Skin of body (tissue), 2 donors: ENCODE data around the gene APOC3. TPM values are rescaled to one million over a fixed set of nuclear protein-coding genes. Genes with fewer than 3 reads are reported as not detected.
A peak's percentile ranks its signal among the peaks of the same experiment; 100 is the strongest.
"Not testable (repeated sequence)": the region's sequence is repeated elsewhere in the genome, so short reads cannot be mapped to it uniquely, and the experiment has no call there.

Experiments used
- DNase-seq: peaks from one replicate; lab custom pipeline; 2025; lab: John Stamatoyannopoulos, UW
- total RNA-seq: library from RNA; depleted of rRNA; stranded (reverse); fragments of >200 nt; gene quantifications from one replicate; pipeline ENCODE4 v1.2.3, GENCODE V29; 2014

The APOC3 gene
- total RNA-seq, result not detected

DNA sequence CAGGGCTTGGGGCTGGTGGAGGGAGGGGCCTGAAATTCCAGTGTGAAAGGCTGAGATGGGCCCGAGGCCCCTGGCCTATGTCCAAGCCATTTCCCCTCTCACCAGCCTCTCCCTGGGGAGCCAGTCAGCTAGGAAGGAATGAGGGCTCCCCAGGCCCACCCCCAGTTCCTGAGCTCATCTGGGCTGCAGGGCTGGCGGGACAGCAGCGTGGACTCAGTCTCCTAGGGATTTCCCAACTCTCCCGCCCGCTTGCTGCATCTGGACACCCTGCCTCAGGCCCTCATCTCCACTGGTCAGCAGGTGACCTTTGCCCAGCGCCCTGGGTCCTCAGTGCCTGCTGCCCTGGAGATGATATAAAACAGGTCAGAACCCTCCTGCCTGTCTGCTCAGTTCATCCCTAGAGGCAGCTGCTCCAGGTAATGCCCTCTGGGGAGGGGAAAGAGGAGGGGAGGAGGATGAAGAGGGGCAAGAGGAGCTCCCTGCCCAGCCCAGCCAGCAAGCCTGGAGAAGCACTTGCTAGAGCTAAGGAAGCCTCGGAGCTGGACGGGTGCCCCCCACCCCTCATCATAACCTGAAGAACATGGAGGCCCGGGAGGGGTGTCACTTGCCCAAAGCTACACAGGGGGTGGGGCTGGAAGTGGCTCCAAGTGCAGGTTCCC lies at the start of gene APOC3:
Gene APOC3 (plus strand): TSS at position 383 of the 659 bp plus-strand sequence. CDS start 676 bp downstream, outside the sequence.
- DNase-seq, result no peak

DNA sequence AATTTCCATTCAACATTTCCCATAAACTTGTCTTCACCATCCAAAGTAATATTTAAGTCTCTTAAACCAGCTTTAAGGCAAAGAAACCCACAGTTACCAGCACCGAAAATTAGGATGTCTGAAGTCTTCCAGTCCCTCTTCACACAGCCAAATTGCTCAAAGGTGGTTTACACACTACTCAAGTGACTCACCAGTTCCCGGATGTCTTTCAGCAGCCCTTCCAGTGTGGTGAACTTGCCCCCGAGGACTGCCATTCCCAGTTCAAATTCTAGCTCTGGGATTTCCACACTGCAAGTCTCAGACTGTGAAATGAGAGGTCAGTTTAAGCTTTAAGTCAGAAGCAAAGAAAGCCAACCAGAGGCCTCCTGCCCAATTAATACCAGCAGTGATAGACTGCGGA lies 47.0 kb upstream of the APOC3 start:
- DNase-seq, result no peak

DNA sequence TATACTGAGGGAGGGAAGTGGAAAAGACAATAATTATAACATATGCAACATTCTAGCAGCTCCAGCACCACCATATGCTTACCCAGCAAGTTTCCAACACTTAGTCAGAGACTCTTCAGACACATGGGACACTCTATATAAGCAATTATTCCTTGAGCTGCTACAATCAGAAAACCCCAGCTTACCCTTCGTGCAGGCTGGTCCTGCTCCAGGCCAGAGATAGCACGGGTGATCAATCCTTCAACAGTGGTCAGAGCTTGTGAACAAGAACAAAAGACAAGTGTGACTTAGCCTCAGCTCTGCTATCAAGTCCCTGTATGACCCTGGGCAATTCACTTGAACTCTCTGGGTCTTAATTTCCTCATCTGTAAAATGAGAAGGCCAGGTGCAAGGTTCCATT lies 43.4 kb upstream of the APOC3 start:
- no peak for DNase-seq

DNA sequence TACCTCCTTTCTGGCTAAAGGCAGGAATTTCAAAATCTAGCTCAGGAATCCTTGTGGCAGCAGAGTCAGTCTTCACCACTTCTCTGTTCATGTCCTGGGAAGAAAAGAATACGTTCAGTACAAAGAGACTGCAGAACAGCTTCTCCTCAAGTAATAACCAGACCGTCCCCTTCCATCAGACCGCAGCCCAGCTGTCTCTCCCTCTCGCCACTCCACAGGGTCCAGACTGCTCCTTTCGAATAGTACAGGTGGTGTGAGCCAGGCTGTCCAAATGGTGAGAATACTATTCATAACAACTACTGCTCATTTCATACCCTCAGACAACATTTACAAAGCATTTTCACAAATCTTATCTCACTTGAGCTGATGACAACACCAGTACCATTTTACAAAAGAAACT lies 42.7 kb upstream of the APOC3 start:
- no peak for DNase-seq

DNA sequence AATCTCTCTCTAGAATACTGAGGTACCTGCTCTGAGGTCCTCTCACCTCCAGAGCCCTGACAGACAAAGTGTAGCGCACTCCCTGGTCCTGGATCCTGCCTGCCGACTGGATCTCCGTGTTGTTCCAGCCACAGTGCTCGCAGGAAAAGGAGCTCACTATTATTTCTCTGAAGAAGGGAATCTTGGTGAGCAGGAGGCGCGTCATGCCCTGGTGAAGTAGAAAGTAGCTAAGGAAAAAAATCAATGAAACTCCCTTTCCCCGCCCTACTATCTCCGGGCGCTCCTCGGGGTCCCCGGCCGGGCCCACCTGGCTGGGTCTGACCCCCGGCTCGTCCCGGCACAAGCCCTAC lies 42.3 kb upstream of the APOC3 start:
- DNase-seq, result no peak

DNA sequence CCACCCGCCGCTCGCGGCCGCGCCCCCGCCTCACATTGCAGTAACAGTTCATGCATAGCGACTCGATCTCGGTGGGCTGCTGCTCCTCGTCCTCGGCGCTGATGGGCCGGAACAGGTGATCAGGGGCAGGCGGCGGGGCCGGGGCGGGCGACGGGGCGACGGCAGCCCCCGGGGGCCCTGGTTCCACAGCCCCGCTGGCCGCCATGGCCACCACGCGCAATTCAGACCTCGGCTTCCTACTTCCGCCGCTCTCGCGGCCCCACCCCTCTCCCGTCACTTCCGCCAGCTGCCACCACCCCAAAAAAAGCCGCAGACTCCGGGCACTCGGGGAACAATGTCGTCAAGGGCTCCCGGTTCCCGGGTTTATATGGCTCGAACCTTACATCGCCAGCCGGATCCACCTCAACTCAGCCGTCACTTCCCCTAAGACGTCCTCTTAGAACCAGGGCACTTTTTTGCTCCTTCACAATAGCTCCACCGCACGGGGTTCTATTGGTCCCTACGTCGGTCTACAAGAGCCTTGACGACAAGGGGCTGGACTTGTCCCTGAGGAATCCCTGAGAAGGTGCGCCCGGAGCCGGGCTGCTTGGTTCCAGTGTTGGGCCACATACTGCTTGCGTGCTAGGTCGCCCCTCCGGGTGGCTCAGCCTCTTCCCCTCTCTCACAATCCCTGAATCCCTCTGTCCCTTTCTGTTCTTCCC lies 41.8 kb upstream of the APOC3 start, which contains the start of gene ZPR1:
Gene ZPR1 (minus strand): TSS at position 238 of the 701 bp plus-strand sequence. CDS start 33 bp downstream, at position 205.
- peak; percentile 37 for DNase-seq

DNA sequence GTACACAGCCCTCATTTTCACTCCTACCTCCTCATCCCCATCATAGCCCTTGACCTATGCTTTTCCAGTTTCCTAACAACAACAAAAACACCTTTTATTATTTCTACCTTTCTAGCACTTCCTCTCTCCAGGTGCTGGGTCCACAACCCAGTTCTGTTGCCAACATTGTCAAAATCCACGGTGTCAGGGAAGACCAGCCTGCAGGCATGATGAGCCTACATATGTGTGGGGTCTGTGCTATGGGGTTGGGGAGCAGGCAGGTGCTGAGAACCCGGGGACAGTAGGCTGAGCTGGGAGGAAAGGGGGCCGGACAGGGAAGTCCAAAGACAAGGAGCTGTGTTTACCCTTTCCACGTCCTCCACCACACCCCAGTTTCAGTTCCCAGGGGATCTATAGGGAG lies 41.2 kb upstream of the APOC3 start:
- no peak for DNase-seq

DNA sequence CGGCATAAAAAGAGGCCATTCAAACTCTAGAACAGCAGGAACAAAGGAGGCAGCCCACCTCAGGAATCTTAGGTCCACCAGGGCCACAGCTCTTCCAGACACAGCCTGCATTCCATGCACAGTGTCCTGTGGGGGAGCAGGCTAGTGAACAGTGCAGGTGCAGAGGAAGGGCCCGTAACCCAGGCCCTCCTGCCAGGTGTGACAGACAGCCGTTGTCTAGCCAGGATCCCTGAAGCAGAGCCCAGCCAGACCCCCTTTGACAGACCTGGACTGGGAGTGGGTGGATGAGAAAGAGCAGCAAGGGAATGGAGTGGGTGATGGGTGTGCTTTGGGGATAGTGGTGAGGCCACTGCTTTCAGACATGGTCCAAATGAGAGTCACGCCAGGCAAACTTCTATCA lies 40.7 kb upstream of the APOC3 start:
- no peak for DNase-seq

DNA sequence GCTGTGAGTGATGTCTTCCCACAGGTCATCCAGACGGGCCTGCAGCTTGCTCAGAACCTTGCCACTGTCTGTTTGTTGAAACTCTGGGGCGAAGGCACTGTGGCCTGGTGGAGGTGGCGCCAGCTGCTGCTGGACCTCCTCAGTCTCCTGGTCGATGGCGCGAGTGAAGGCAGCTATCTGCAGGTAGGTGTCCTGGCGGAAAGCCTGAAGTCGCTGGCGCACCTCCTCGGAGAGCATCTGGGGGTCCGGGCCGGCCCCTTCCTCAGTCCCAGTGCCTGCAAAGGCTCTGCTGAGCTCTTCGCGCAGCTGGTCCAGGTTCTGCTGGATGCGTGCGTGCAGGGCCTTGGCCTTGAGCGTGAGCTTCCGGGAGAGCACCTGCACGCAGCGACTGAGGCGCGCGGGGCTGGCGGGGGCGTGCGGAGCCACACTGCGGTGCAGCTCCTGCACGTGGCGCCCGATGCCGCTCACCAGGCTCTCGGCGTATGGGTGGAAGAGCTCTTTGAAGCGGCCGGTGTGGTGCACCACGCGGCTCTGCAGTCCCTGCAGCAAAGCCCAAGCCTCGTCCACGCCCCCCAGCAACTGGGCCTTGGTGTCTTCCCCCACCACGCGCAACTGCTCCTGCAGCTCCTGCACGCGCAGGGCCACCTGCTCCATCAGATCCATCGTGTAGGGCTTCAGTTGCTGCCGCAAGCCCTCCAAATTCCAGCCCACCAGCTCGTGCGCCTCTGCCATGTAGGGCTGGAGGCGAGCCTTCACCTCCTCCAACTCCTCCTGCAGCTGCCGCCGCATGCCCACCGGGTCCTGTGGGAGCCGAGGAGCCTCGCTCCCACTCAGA lies 39.3 kb upstream of the APOC3 start:
- DNase-seq, result no peak

DNA sequence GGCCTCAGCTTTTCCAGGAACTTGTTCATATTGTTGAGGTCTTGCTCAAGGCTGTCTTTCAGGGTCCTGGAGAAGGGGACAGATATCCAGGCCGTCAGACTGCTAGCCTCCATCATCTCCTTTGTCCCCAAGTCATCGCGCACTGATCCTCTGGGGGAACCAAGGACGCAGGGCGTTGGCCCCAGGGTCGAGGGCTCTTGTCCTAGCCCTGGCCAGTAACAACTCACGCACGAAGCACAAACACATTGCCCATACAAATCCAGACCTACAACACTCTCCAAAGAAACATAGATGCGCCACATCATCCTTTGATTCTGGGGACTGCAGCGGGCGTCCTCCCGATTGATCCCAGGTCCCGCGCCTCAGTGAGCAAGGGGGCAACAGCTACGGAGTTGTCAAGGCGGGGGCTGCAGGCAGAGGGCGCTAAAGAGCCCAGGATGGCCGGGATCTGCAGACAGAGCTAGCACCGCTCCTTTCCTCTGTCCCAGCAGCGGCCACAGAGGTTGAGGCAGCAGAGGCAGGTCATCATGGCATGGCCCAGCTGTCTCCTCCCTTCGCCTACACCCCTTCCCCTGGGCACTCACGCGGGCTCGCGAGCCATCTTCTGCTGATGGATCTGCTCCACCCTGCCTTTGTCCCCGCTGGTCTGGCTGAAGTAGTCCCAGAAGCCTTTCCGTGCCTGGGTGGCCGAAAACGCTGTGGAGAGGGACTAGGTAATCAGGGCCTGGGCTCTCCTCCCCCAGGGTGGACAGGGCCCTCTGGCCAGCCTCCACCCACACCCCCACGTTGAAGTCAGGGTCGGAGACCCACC lies 38.5 kb upstream of the APOC3 start:
- DNase-seq, result peak; percentile 23

DNA sequence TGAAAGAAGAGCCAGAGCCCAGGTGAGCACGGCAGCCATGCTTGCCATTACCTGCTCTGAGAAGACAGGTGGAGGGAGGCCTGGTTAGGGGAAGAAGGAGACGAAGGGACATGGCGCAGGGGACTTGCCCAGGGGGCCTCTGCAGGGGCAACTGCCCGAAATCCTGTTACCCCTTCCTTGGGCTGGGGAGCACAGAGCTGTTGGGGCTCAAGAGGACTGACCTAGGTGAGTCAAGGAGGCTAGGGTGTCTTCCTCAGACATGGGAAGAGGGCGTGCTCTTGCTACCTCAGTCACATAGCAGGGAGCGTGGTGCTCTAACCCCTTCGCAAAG lies 37.9 kb upstream of the APOC3 start, which contains the start of gene APOA5:
Gene APOA5 (minus strand): TSS at position 67 of the 331 bp plus-strand sequence. CDS start 19 bp downstream, at position 48.
- DNase-seq, result no peak

DNA sequence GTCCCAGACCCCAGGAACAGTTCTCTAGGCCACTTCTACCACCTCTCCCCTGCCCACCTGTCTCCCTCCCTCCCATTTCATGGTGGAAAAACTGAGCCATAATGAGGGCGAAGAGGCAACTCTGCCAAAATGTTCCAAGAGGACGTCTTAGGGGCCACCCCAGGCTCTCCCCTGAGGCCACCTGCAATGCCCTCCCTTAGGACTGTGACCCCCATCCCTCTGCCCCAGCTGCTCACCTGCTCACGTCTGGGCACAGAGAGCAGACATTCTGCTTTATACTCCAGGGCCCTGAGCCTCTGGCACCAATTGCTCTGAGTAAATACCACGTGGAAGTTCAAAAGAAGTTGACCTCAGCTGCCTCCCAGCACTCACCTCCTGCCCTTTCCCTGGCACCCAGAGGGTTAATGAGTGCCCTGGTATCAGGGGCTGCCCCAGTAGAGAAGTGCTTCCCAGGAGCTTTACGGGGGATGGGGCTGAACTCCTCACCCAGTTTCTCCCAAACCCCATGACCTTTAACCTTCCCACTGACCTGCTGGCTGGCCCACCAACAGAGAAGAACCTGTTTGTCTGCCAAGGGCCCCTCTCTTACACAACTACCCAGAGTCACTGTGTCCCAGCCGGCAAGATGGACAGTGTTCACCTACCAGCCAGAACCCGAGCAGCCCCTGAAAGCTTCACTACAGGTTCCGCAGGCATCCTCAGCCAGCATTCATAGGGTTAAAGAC lies 37.4 kb upstream of the APOC3 start:
- DNase-seq, result no peak

DNA sequence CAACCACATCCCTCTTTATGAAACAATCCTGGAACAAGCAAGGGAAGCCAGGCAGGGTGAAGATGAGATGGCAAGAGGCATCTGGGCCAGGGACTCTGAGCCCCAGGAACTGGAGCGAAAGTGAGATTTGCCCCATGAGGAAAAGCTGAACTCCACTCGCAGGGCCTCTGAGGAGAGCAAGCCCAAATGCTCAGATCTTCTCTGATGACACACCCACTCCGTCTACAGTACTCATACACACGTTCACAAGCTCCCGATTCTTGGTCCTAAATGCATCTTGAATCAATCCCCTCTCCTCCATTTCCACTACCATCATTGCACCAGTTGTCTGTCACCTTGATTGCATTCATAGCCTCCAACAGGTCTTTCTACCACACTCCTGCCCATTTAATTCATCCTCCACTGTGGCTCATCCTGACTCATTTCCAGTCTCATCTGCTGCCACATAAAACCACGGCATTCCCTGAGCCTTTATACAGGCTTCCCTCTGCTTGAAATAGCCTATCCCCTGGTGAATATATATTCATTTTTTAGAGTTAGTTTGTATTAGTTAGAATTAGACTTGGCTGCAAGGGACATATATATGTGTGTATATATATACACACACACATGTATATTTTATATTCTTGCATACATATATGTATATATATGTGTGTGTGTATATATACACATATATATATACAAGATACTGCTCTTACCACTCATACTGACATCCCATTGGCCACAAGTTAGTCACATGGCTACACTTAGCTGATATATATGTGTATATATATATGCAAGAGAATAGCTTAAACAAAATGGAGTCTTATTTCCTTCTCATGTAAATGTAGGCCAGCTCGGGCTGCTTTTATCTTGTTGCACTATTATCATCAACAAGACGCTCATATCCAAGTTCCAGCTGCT lies 36.6 kb upstream of the APOC3 start:
- no peak for DNase-seq

DNA sequence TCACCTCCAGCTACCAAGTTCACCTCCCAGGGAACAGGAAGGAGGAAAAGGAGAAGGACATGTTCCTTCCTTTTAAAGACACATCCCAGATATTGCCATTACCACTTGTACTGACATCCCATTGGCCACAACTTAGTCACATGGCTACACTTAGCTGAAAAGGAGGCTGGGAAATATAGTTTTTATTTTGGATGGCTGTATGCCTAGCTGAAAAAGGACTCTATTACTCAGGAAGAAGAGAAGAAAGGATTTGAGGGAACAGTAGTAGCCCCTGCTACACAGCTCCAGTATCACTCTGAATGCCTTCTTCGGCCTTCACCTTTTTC lies 36.0 kb upstream of the APOC3 start:
- DNase-seq, result no peak

DNA sequence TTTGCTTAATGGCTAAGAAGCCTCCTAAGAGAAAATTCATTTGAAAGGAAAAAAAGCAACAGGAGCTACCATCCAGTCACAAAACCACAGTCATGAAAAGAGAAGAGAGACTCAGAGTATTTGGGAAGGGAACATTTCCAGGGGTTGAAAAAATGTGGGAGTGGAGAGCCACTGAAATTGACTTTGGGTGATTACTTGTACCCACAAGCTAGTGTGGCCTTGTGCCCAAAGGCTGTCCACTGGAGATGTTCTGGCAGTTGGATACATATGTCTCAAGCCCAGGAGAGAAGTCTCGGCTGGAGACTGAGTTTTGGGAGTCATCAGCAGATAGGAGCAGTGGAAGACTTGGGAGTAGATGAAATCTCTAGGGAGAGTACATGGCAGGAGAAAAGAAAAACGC lies 34.9 kb upstream of the APOC3 start:
- DNase-seq, result no peak

DNA sequence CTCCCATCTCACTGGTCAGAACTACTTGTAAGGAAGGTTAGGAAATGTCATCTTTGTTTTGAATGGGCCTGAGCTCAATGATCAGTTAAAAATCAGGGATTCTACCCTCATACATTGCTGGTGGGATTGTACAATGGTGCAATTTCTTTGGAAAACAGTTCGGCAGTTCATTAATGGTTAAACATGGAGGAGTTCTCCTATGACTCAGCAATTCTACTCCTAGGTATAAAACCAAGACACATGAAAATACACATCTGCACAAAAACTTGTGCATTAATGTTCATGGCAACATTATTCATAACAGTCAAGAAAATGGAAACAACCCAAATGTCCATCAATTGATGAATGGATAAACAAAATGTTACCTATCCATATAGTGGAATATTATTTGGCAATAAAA lies 33.2 kb upstream of the APOC3 start:
- no peak for DNase-seq

DNA sequence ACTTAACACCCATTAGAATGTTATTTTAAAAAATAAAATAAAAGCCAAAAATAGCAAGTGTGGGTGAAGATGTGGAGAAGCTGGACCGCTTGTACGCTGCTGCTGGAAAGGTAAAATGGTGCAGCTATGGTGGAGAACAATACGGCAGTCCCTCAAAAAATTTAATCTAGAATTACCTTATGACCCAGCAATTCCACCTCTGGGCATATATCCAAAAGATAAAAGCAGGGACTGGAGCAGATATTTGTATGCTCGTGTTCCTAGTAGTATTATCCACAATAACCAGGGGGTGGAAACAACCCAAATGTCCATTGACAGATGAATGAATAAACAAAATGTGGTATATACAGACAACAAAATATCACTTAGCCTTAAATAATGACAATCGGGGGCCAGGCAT lies 31.9 kb upstream of the APOC3 start:
- DNase-seq, result no peak

DNA sequence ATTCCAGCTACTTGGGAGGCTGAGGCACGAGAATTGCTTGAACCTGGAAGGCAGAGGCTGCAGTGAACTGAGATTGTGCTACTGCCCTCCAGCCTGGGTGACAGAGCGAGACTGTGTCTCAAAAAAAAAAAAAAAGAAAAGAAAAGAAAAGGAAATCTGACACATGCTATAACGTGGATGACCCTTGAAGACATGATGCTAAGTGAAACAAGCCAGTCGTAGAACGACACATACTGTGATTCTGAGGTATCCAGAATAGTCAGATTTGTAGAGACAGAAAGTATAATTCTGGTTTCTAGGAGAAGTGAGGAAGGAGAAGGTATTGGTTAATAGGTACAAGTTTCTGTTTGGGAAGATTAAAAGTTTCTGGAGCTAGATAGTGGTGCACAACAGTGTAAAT lies 31.3 kb upstream of the APOC3 start:
- no peak for DNase-seq

DNA sequence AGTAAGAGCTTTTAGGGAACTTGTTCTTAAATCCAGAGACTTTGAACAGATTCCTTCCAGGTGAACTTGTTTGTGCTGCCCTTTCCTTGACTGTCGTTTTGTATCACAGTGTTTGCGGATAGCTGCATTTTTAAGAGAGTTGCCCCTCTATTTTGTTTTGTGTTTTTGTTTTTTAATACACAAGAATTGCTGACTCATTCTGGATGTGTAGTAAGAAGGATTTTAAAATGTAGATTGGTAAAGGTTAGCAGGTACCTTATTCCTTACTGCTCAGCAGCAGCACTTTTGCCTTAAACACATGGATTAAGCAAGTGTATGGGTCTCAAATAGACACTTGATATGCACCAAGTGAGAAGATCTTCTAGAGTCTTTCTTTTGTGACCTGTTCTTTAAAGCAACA lies 29.1 kb upstream of the APOC3 start:
- DNase-seq, result no peak

DNA sequence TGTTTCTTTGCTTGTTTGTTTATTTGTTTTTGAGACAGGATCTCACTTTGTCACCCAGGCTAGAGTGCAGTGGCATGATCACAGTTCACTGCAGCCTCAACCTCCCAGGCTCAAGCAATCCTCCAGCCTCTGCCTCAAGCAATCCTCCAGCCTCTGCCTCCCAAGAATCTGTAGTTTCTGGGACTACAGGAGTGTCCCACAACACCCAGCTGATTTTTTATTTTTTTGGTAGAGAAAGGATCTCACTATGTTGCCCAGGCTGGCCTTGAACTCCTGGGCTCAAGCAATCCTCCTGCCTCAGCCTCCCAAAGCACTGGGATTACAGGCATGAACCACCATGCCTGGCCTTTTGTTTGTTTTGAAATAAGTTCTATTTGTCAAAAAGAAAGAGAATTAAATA lies 28.0 kb upstream of the APOC3 start:
- DNase-seq, result not testable (repeated sequence)
